Adrenal gland (tissue), 5 donors: ENCODE results near the gene DNASE1L3.

Source experiments
- POLR2A ChIP-seq, 2 donors: fragments of 450-650 bp; IDR thresholded peaks; one replicate each; pipeline ENCODE4 v1.6.1; 2017; ENCODE audit warnings: antibody characterized with exemption in 2 of 2, mild to moderate bottlenecking in 2 of 2, moderate library complexity in 1 of 2
- TF ChIP-seq, protein P1 (sequence below), 6 experiments: fragments of 450-650 bp in 4 of 6; fragments of 200-600 bp in 2 of 6; sonication (generic) in 1 of 6; IDR thresholded peaks; 1 replicate in 5 of 6; 2 replicates in 1 of 6; pipeline versions ENCODE4 v1.5.1 to v1.8.0; 2016 to 2021; ENCODE audit warnings: antibody characterized with exemption in 6 of 6, mild to moderate bottlenecking in 2 of 6, moderate library complexity in 1 of 6
- donor health status: DM: no; HTN: no; CAD: no.

DNA sequence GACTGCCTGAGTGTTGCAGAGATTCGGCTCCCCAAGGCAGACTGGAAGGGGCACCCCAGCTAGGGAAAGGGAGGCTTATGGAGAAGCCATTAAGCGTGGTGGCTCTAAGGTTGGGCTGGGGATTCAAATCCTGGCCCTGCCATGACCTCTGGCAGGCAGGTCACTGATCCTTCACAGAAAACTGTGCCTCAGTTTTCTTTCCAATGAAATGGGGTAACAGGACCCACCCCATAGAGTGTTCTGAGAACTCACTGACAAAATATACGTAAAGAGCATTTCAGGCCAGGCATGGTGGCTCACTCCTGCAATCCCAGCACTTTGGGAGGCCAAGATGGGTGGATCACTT is 34.6 kb downstream of the DNASE1L3 start:
- TF ChIP-seq, protein P1, sequence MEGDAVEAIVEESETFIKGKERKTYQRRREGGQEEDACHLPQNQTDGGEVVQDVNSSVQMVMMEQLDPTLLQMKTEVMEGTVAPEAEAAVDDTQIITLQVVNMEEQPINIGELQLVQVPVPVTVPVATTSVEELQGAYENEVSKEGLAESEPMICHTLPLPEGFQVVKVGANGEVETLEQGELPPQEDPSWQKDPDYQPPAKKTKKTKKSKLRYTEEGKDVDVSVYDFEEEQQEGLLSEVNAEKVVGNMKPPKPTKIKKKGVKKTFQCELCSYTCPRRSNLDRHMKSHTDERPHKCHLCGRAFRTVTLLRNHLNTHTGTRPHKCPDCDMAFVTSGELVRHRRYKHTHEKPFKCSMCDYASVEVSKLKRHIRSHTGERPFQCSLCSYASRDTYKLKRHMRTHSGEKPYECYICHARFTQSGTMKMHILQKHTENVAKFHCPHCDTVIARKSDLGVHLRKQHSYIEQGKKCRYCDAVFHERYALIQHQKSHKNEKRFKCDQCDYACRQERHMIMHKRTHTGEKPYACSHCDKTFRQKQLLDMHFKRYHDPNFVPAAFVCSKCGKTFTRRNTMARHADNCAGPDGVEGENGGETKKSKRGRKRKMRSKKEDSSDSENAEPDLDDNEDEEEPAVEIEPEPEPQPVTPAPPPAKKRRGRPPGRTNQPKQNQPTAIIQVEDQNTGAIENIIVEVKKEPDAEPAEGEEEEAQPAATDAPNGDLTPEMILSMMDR (IDR thresholded peaks at IDR 0.05), result no peak
- no peak for TF ChIP-seq POLR2A (IDR thresholded peaks at IDR 0.05)
